HG03060 (cell line): ENCODE measurements around the gene ARHGEF19.

Source experiments
- ATAC-seq: cut with Tn5 transposase; IDR thresholded peaks from one replicate; pipeline ENCODE4 v1.9.1; 2021; ENCODE audit warnings: low read depth, moderate number of reproducible peaks; ENCODE audit not compliant: unreplicated experiment

ARHGEF19 gene

GRCh38 chr1:16153096-16153998, 59.1 kb downstream of the ARHGEF19 start:
- no peak for ATAC-seq

GRCh38 chr1:16152481-16153087, 59.9 kb downstream of the ARHGEF19 start:
- no peak for ATAC-seq

GRCh38 chr1:16151995-16152384, 60.5 kb downstream of the ARHGEF19 start:
- no peak for ATAC-seq

GRCh38 chr1:16151196-16151994, 61.1 kb downstream of the ARHGEF19 start:
- no peak for ATAC-seq

- no peak for ATAC-seq
Measured at GRCh38 chr1:16150508-16150907, 61.9 kb downstream of the ARHGEF19 start.

- ATAC-seq: no peak
Measured at GRCh38 chr1:16149702-16150488, 62.6 kb downstream of the ARHGEF19 start.

- no peak for ATAC-seq
Measured at GRCh38 chr1:16149146-16149545, 63.3 kb downstream of the ARHGEF19 start.

GRCh38 chr1:16148329-16149092, 63.9 kb downstream of the ARHGEF19 start:
- no peak for ATAC-seq
